ENCODE data around the gene PHF1.

Gene PHF1

DNA sequence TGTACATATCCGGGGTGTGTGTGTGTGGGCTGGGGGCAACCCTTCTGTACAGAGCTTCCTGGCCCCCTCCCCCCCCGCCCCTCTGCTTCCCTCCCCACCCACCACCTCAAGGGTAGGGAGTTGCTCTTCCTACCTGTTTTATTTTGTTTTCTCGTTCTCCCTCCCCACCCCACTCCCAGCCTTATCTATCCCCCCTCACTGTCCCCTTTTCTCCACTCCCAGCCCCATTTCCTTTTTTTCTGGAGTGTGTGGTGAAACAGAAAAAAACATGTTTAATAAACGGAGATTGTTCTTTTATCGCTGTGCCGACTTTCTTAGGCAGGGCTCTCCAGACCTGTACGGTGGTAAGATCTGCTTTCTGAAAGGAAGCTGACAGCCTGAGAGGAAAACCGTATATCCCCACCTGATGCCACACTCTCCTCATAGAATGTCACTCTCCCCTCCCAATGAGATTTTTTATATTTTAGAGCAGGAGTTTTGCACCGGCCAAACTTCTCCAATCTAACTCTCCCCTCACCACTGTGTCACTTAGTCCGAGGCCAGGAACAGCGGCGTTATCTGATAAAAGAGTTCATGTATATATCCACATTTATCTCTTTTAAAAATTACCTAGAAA lies 42.7 kb downstream of the PHF1 start:
- H3K9ac ChIP-seq (ENCODE audit: low read length) = peak overlapping the region; percentile 85
- H3K36me3 ChIP-seq (replicated peaks; ENCODE audit: low read depth, low read length) = peaks cover 5% of the 10 kb centered on the region
- no peak for TF ChIP-seq EZH2phosphoT487 (IDR thresholded peaks at IDR 0.05; ENCODE audit: low read depth)
- TF ChIP-seq, protein P1, sequence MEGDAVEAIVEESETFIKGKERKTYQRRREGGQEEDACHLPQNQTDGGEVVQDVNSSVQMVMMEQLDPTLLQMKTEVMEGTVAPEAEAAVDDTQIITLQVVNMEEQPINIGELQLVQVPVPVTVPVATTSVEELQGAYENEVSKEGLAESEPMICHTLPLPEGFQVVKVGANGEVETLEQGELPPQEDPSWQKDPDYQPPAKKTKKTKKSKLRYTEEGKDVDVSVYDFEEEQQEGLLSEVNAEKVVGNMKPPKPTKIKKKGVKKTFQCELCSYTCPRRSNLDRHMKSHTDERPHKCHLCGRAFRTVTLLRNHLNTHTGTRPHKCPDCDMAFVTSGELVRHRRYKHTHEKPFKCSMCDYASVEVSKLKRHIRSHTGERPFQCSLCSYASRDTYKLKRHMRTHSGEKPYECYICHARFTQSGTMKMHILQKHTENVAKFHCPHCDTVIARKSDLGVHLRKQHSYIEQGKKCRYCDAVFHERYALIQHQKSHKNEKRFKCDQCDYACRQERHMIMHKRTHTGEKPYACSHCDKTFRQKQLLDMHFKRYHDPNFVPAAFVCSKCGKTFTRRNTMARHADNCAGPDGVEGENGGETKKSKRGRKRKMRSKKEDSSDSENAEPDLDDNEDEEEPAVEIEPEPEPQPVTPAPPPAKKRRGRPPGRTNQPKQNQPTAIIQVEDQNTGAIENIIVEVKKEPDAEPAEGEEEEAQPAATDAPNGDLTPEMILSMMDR (IDR thresholded peaks at IDR 0.05; ENCODE audit: low read depth, low read length) = no peak
- no peaks in the 10 kb centered on the region for H4K20me1 ChIP-seq (ENCODE audit: insufficient read depth, low read length)
- peaks cover 17% of the 10 kb centered on the region for H3K79me2 ChIP-seq (ENCODE audit: low read length)
- H3K4me1 ChIP-seq (ENCODE audit: low read length) = peaks cover 6% of the 10 kb centered on the region; the same call in 1 of the 2 replicates
- H3K9me3 ChIP-seq (ENCODE audit: insufficient read depth, low read length) = no peaks in the 10 kb centered on the region
- peak overlapping the region; percentile 88 for H3K4me2 ChIP-seq (ENCODE audit: low read length)
- H2AFZ ChIP-seq (ENCODE audit: low read depth, low read length) = no peak overlapping the region
- H3K27me3 ChIP-seq (ENCODE audit: low read depth, low read length) = no peaks in the 10 kb centered on the region
- peak overlapping the region; percentile 94 for H3K4me3 ChIP-seq (ENCODE audit: low read length)
- H3K27ac ChIP-seq (ENCODE audit: low read length) = no peak overlapping the region

GRCh38 chr6:33454009-33454946 lies 43.5 kb downstream of the PHF1 start, which contains the start of gene ZBTB9:
Gene ZBTB9 (plus strand): TSS chr6:33454576. CDS start chr6:33455101, 525 bp downstream.
- Histone ChIP-seq H3K4me2 (ENCODE audit: low read length) (peak within 1 kb of the TSS; percentile 88), H3K9ac (ENCODE audit: low read length) (peak within 1 kb of the TSS; percentile 85), H3K36me3 (replicated peaks; ENCODE audit: low read depth, low read length) (peaks cover 5% of the 10 kb centered on the region), H2AFZ (ENCODE audit: low read depth, low read length) (0 out of 2 replicates have a peak within 1 kb of the TSS, but pooled peaks have one; percentile 50), H3K79me2 (ENCODE audit: low read length) (peaks cover 17% of the 10 kb centered on the region), H4K20me1 (ENCODE audit: insufficient read depth, low read length) (no peaks in the 10 kb centered on the region), H3K27ac (ENCODE audit: low read length) (0 out of 2 replicates have a peak within 1 kb of the TSS, but pooled peaks have one; percentile 5), H3K4me3 (ENCODE audit: low read length) (peak within 1 kb of the TSS; percentile 94), H3K4me1 (ENCODE audit: low read length) (peaks cover 6% of the 10 kb centered on the region; the same call in 1 of the 2 replicates), H3K27me3 (ENCODE audit: low read depth, low read length) (no peaks in the 10 kb centered on the region), H3K9me3 (ENCODE audit: insufficient read depth, low read length) (no peaks in the 10 kb centered on the region)
- TF ChIP-seq EZH2phosphoT487 (IDR thresholded peaks at IDR 0.05; ENCODE audit: low read depth) = no peak
- TF ChIP-seq, protein P1 (IDR thresholded peaks at IDR 0.05; ENCODE audit: low read depth, low read length) = no peak

GRCh38 chr6:33455051-33455450 lies 44.2 kb downstream of the PHF1 start:
- Histone ChIP-seq H3K4me2 (ENCODE audit: low read length) (peak overlapping the region; percentile 88), H3K4me1 (ENCODE audit: low read length) (peaks cover 6% of the 10 kb centered on the region; the same call in 1 of the 2 replicates), H3K27ac (ENCODE audit: low read length) (no peak overlapping the region), H3K9me3 (ENCODE audit: insufficient read depth, low read length) (no peaks in the 10 kb centered on the region), H3K4me3 (ENCODE audit: low read length) (peak overlapping the region; percentile 94), H3K36me3 (replicated peaks; ENCODE audit: low read depth, low read length) (peaks cover 5% of the 10 kb centered on the region), H3K9ac (ENCODE audit: low read length) (peak overlapping the region; percentile 75), H2AFZ (ENCODE audit: low read depth, low read length) (no peak overlapping the region), H3K27me3 (ENCODE audit: low read depth, low read length) (no peaks in the 10 kb centered on the region), H3K79me2 (ENCODE audit: low read length) (peaks cover 17% of the 10 kb centered on the region), H4K20me1 (ENCODE audit: insufficient read depth, low read length) (no peaks in the 10 kb centered on the region)
- TF ChIP-seq EZH2phosphoT487 (IDR thresholded peaks at IDR 0.05; ENCODE audit: low read depth) = no peak
- TF ChIP-seq, protein P1 (IDR thresholded peaks at IDR 0.05; ENCODE audit: low read depth, low read length) = no peak

GRCh38 chr6:33456156-33456555 lies 45.3 kb downstream of the PHF1 start:
- H2AFZ ChIP-seq (ENCODE audit: low read depth, low read length) = no peak overlapping the region
- H3K4me1 ChIP-seq (ENCODE audit: low read length) = peaks cover 6% of the 10 kb centered on the region; the same call in 1 of the 2 replicates
- H3K4me3 ChIP-seq (ENCODE audit: low read length) = no peak overlapping the region
- H3K27ac ChIP-seq (ENCODE audit: low read length) = no peak overlapping the region
- H3K36me3 ChIP-seq (replicated peaks; ENCODE audit: low read depth, low read length) = peaks cover 5% of the 10 kb centered on the region
- TF ChIP-seq, protein P1 (IDR thresholded peaks at IDR 0.05; ENCODE audit: low read depth, low read length) = no peak
- no peak for TF ChIP-seq EZH2phosphoT487 (IDR thresholded peaks at IDR 0.05; ENCODE audit: low read depth)
- peaks cover 17% of the 10 kb centered on the region for H3K79me2 ChIP-seq (ENCODE audit: low read length)
- no peaks in the 10 kb centered on the region for H4K20me1 ChIP-seq (ENCODE audit: insufficient read depth, low read length)
- no peak overlapping the region for H3K4me2 ChIP-seq (ENCODE audit: low read length)
- no peaks in the 10 kb centered on the region for H3K27me3 ChIP-seq (ENCODE audit: low read depth, low read length)
- H3K9me3 ChIP-seq (ENCODE audit: insufficient read depth, low read length) = no peaks in the 10 kb centered on the region
- no peak overlapping the region for H3K9ac ChIP-seq (ENCODE audit: low read length)

Measured in OCI-LY3 (cell line).